Suprapubic skin (tissue), 4 donors: Measurements from ENCODE around the gene TSEN54. TPM values are rescaled to one million over a fixed set of nuclear protein-coding genes. Genes with fewer than 3 reads are reported as not detected.

Experiments
- DNase-seq, 2 donors: peaks; one replicate each; pipeline ENCODE4 v3.0.0-alpha.2; 2019; ENCODE audit warnings: low spot score in 2 of 2
- H3K27ac ChIP-seq: fragments of 200-600 bp; sonication (generic); one replicate; pipeline ENCODE4 v1.5.1; 2019
- H3K27me3 ChIP-seq: fragments of 200-600 bp; sonication (generic); one replicate; pipeline ENCODE4 v1.5.1; 2019
- H3K36me3 ChIP-seq: fragments of 200-600 bp; sonication (generic); one replicate; pipeline ENCODE4 v1.5.1; 2019
- H3K4me1 ChIP-seq: fragments of 200-600 bp; sonication (generic); one replicate; pipeline ENCODE4 v1.5.1; 2019
- H3K4me3 ChIP-seq: fragments of 200-600 bp; sonication (generic); one replicate; pipeline ENCODE4 v1.5.1; 2019; ENCODE audit warnings: mild to moderate bottlenecking
- H3K9me3 ChIP-seq: fragments of 200-600 bp; sonication (generic); one replicate; pipeline ENCODE4 v1.5.1; 2019
- EP300 ChIP-seq: sonication (generic); formaldehyde crosslinking; IDR thresholded peaks from one replicate; pipeline ENCODE4 v1.6.1; 2017; ENCODE audit warnings: antibody characterized with exemption
- POLR2A ChIP-seq, 2 donors: fragments of 450-650 bp; IDR thresholded peaks; one replicate each; pipeline ENCODE4 v1.6.1; 2017; ENCODE audit warnings: antibody characterized with exemption in 2 of 2, mild to moderate bottlenecking in 2 of 2, moderate library complexity in 2 of 2
- POLR2AphosphoS5 ChIP-seq, 3 donors: sonication (generic); formaldehyde crosslinking; IDR thresholded peaks; one replicate each; pipeline ENCODE4 v1.6.1; 2017; ENCODE audit warnings: antibody characterized with exemption in 3 of 3
- WGBS: methylation state at CpG from one replicate; pipeline ENCODE4 v1.1.5; 2018; 5-methylcytosine and 5-hydroxymethylcytosine counted together
- total RNA-seq, 4 donors: library from RNA; depleted of rRNA; stranded (reverse); fragments of >200 nt; gene quantifications; one replicate each; pipeline ENCODE4 v1.1.0, GENCODE V29; 2016
- TF ChIP-seq, protein P1 (sequence below), 2 donors: fragments of 200-600 bp in 1 of 2; fragments of 450-650 bp in 1 of 2; sonication (generic) in 1 of 2; IDR thresholded peaks; one replicate each; pipeline ENCODE4 v1.5.1; 2016 to 2019; ENCODE audit warnings: antibody characterized with exemption in 2 of 2, mild to moderate bottlenecking in 1 of 2, moderate library complexity in 1 of 2

TSEN54 gene
- total RNA-seq, 4 donors from 2014 or later, result 53.9 to 73.5 (median 62.9) TPM

- TF ChIP-seq, protein P1, sequence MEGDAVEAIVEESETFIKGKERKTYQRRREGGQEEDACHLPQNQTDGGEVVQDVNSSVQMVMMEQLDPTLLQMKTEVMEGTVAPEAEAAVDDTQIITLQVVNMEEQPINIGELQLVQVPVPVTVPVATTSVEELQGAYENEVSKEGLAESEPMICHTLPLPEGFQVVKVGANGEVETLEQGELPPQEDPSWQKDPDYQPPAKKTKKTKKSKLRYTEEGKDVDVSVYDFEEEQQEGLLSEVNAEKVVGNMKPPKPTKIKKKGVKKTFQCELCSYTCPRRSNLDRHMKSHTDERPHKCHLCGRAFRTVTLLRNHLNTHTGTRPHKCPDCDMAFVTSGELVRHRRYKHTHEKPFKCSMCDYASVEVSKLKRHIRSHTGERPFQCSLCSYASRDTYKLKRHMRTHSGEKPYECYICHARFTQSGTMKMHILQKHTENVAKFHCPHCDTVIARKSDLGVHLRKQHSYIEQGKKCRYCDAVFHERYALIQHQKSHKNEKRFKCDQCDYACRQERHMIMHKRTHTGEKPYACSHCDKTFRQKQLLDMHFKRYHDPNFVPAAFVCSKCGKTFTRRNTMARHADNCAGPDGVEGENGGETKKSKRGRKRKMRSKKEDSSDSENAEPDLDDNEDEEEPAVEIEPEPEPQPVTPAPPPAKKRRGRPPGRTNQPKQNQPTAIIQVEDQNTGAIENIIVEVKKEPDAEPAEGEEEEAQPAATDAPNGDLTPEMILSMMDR (IDR thresholded peaks at IDR 0.05), result no peak
- TF ChIP-seq POLR2AphosphoS5 (IDR thresholded peaks at IDR 0.05), result no peak
- no peak for TF ChIP-seq EP300
- no peak for TF ChIP-seq POLR2A (IDR thresholded peaks at IDR 0.05)
- no peaks in the 10 kb centered on the region for H3K27me3 ChIP-seq
- 100% methylated on average over 1 of the region's 2 CpGs for WGBS
- no peak for DNase-seq
- peaks cover 27% of the 10 kb centered on the region for H3K36me3 ChIP-seq
- no peak overlapping the region for H3K4me3 ChIP-seq
- no peak overlapping the region for H3K27ac ChIP-seq
- peaks cover 29% of the 10 kb centered on the region for H3K4me1 ChIP-seq
- no peaks in the 10 kb centered on the region for H3K9me3 ChIP-seq
Observed at GRCh38 chr17:75473246-75473645, 43.1 kb upstream of the TSEN54 start.

GRCh38 chr17:75474736-75475135, 41.6 kb upstream of the TSEN54 start:
- no peak overlapping the region for H3K27ac ChIP-seq

DNA sequence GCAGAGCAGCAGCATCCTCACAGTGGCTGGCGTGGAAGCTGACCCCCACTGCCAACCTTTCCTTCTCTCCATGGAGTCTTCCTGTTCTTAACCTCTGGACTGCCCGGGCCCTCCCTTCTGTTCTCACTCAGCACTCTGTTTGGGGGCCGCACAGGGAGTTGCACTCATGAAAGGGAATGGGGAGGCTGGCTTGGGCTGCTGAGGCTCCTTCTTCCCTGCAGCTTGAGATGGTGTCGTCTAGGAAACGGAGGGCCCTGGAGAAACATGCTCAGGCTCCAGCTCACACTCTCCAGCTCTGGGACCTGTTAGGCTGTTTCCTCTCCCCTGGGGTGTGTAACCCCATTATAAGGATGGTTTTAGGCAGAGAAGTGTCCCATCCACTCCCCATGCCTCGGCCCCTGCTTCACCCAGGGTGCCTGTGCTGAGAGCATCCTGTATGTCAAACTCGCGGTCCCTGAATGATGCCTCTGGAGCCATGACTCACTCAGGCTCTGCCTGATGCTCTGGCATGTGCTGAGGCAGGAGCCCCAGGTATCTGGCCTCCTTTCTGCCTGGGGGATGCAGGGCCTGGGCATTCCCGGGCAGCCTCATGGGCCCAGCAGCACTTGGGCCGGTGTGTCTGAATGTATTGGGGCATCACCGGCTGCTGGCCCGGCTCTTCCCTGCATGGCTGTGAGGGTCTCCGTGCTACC, 41.0 kb upstream of the TSEN54 start:
- Histone ChIP-seq H3K4me3 (no peak overlapping the region), H3K4me1 (peaks cover 21% of the 10 kb centered on the region), H3K27me3 (no peaks in the 10 kb centered on the region), H3K9me3 (no peaks in the 10 kb centered on the region), H3K27ac (no peak overlapping the region), H3K36me3 (peaks cover 27% of the 10 kb centered on the region)
- no peak for DNase-seq
- no peak for TF ChIP-seq EP300
- no peak for TF ChIP-seq POLR2A (IDR thresholded peaks at IDR 0.05)
- TF ChIP-seq, protein P1 (IDR thresholded peaks at IDR 0.05), result no peak
- TF ChIP-seq POLR2AphosphoS5 (IDR thresholded peaks at IDR 0.05), result no peak
- WGBS, result 75% methylated on average over 11 of the region's 13 CpGs

More at GRCh38 chr17:75474736-75475135, 41.6 kb upstream of the TSEN54 start:
- TF ChIP-seq, protein P1 (IDR thresholded peaks at IDR 0.05), result no peak
- TF ChIP-seq EP300, result no peak
- no peak for TF ChIP-seq POLR2A (IDR thresholded peaks at IDR 0.05)
- TF ChIP-seq POLR2AphosphoS5 (IDR thresholded peaks at IDR 0.05), result no peak
- no peak for DNase-seq
- 91% methylated on average over 5 of the region's 6 CpGs for WGBS
- H3K27me3 ChIP-seq, result no peaks in the 10 kb centered on the region
- H3K9me3 ChIP-seq, result no peaks in the 10 kb centered on the region
- H3K36me3 ChIP-seq, result peaks cover 27% of the 10 kb centered on the region
- peaks cover 21% of the 10 kb centered on the region for H3K4me1 ChIP-seq
- H3K4me3 ChIP-seq, result no peak overlapping the region

DNA sequence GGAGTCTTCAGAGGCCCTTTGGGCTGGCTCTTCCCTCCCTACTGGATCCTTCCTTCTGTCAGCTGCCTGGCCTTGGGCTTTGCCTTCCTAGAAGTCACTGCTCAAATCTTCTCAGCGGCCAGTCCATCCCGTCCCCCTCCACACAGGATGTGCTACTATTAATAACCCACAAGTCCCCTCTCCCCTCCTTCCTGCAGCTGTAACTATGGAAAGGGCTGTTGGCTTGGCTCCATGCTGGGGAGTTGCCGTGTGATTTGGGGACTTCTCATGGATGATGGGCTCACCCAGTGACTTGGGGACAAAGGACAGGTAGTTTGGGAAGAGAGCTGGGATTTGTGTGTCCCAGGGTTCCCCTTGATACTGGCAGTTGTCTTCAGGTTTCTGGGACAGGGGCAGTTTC, 40.5 kb upstream of the TSEN54 start:
- Histone ChIP-seq H3K9me3 (no peaks in the 10 kb centered on the region), H3K27me3 (no peaks in the 10 kb centered on the region), H3K27ac (no peak overlapping the region), H3K4me3 (no peak overlapping the region), H3K4me1 (peaks cover 23% of the 10 kb centered on the region), H3K36me3 (peaks cover 27% of the 10 kb centered on the region)
- TF ChIP-seq POLR2A (IDR thresholded peaks at IDR 0.05), result no peak
- TF ChIP-seq EP300, result no peak
- no peak for TF ChIP-seq POLR2AphosphoS5 (IDR thresholded peaks at IDR 0.05)
- TF ChIP-seq, protein P1 (IDR thresholded peaks at IDR 0.05), result no peak
- 62% methylated on average over 3 of the region's 3 CpGs for WGBS
- DNase-seq, result no peak

- 55% methylated on average over 8 of the region's 8 CpGs for WGBS
- Histone ChIP-seq H3K4me3 (no peak overlapping the region), H3K27ac (no peak overlapping the region), H3K36me3 (peaks cover 27% of the 10 kb centered on the region), H3K4me1 (peaks cover 27% of the 10 kb centered on the region), H3K27me3 (no peaks in the 10 kb centered on the region), H3K9me3 (no peaks in the 10 kb centered on the region)
- TF ChIP-seq, protein P1 (IDR thresholded peaks at IDR 0.05), result no peak
- TF ChIP-seq POLR2AphosphoS5 (IDR thresholded peaks at IDR 0.05) (no peak), EP300 (no peak)
- DNase-seq, result no peak
Observed at GRCh38 chr17:75476271-75476671, 40.1 kb upstream of the TSEN54 start.
